HepG2 (cell line): ENCODE results near the gene ARHGDIA. TPM values are rescaled to one million over a fixed set of nuclear protein-coding genes. Genes with fewer than 3 reads are reported as not detected.
A peak's percentile ranks its signal among the peaks of the same experiment; 100 is the strongest.

Source experiments
- CC2D1A ChIP-seq: sonication (generic); formaldehyde crosslinking; IDR thresholded peaks from 2 replicates; pipeline ENCODE4 v1.8.1; 2023; ENCODE audit warnings: mild to moderate bottlenecking, missing genetic modification reagents
- E2F5 ChIP-seq: sonication (generic); formaldehyde crosslinking; conservative IDR thresholded peaks from 2 replicates; pipeline ENCODE4 v1.4.0; 2020; ENCODE audit warnings: missing genetic modification reagents
- GFI1 ChIP-seq: sonication (generic); formaldehyde crosslinking; IDR thresholded peaks from 2 replicates; pipeline ENCODE4 v1.5.0; 2020; ENCODE audit warnings: missing genetic modification reagents, mild to moderate bottlenecking, borderline replicate concordance
- MED8 ChIP-seq: sonication (generic); formaldehyde crosslinking; IDR thresholded peaks from 2 replicates; pipeline ENCODE4 v1.8.1; 2023; ENCODE audit warnings: mild to moderate bottlenecking, missing genetic modification reagents; ENCODE audit not compliant: insufficient replicate concordance
- MLXIP ChIP-seq: sonication (generic); formaldehyde crosslinking; IDR thresholded peaks from 2 replicates; pipeline ENCODE4 v1.9.0; 2021; ENCODE audit warnings: missing genetic modification reagents, borderline replicate concordance
- NRL ChIP-seq: sonication (generic); formaldehyde crosslinking; IDR thresholded peaks from 2 replicates; pipeline ENCODE4 v1.5.0; 2020; ENCODE audit warnings: missing genetic modification reagents, mild to moderate bottlenecking, moderate library complexity, borderline replicate concordance
- PHF8 ChIP-seq: sonication (generic); formaldehyde crosslinking; IDR thresholded peaks from 2 replicates; pipeline ENCODE4 v1.5.0; 2020; ENCODE audit warnings: missing genetic modification reagents
- RFX5 ChIP-seq: IDR thresholded peaks from 2 replicates; pipeline ENCODE4 v1.6.1; 2011; ENCODE audit warnings: low read depth, low read length, improper control_type of control experiment
- SETDB1 ChIP-seq: sonication (generic); formaldehyde crosslinking; IDR thresholded peaks from 2 replicates; pipeline ENCODE4 v1.5.1; 2020; ENCODE audit warnings: missing genetic modification reagents, mild to moderate bottlenecking, borderline replicate concordance
- YEATS2 ChIP-seq: sonication (generic); formaldehyde crosslinking; IDR thresholded peaks from 2 replicates; pipeline ENCODE4 v1.4.0; 2020; ENCODE audit warnings: missing genetic modification reagents, borderline replicate concordance
- YEATS4 ChIP-seq: sonication (generic); formaldehyde crosslinking; IDR thresholded peaks from 2 replicates; pipeline ENCODE4 v1.4.0; 2020; ENCODE audit warnings: missing genetic modification reagents, borderline replicate concordance
- ZKSCAN8 ChIP-seq: IDR thresholded peaks from 2 replicates; pipeline ENCODE4 v1.6.1; 2016; ENCODE audit warnings: borderline replicate concordance, missing genetic modification reagents, missing compliant biosample characterization
- ZNF280B ChIP-seq: sonication (generic); formaldehyde crosslinking; IDR thresholded peaks from 2 replicates; pipeline ENCODE4 v1.5.0; 2020; ENCODE audit warnings: missing genetic modification reagents, mild to moderate bottlenecking, borderline replicate concordance
- ZNF484 ChIP-seq: sonication (generic); formaldehyde crosslinking; IDR thresholded peaks from 2 replicates; pipeline ENCODE4 v1.5.1; 2020; ENCODE audit warnings: mild to moderate bottlenecking, low read depth, missing genetic modification reagents, borderline replicate concordance
- ZNF567 ChIP-seq: sonication (generic); formaldehyde crosslinking; IDR thresholded peaks from 2 replicates; pipeline ENCODE4 v1.8.1; 2023; ENCODE audit warnings: mild to moderate bottlenecking, missing genetic modification reagents, borderline replicate concordance
- ZNF574 ChIP-seq: sonication (generic); formaldehyde crosslinking; IDR thresholded peaks from 2 replicates; pipeline ENCODE4 v1.4.0; 2020; ENCODE audit warnings: missing genetic modification reagents
- ZNF616 ChIP-seq: sonication (generic); formaldehyde crosslinking; IDR thresholded peaks from 2 replicates; pipeline ENCODE4 v1.5.0; 2020; ENCODE audit warnings: low read depth, mild to moderate bottlenecking, missing genetic modification reagents
- ZNF704 ChIP-seq: sonication (generic); formaldehyde crosslinking; IDR thresholded peaks from 2 replicates; pipeline ENCODE4 v1.8.1; 2023; ENCODE audit warnings: mild to moderate bottlenecking, inconsistent platforms, moderate library complexity, missing genetic modification reagents, borderline replicate concordance
- ZNF83 ChIP-seq: sonication (generic); formaldehyde crosslinking; IDR thresholded peaks from 2 replicates; pipeline ENCODE4 v1.4.0; 2020; ENCODE audit warnings: missing genetic modification reagents, mild to moderate bottlenecking, borderline replicate concordance
- polyA plus RNA-seq, 8 experiments: library from polyadenylated mRNA; depleted of rRNA in 3 of 8; stranded (reverse) in 7 of 8; unstranded in 1 of 8; fragments of >200 nt; fragmentation: Illumina TruSeq in 4 of 8; extraction: Trizol in 4 of 8; gene quantifications; 2 replicates each; pipeline versions ENCODE4 v1.2.1 to v1.2.3, GENCODE V29; 2011 to 2016; ENCODE audit warnings: low read depth in 4 of 8, missing spikeins in 1 of 8, mixed read lengths in 1 of 8; ENCODE audit not compliant: insufficient read depth in 1 of 8
- total RNA-seq, 5 experiments: library from RNA; depleted of rRNA; stranded (reverse); fragments of >200 nt; fragmentation: Illumina TruSeq; extraction: Trizol; gene quantifications; 2 replicates each; pipeline ENCODE4 v1.2.3, GENCODE V29; 2016; ENCODE audit warnings: low read depth in 1 of 5

The ARHGDIA gene
- total and polyA plus RNA-seq, 2 of the 13 experiments (the other 11 are each of a cell fraction or from before 2014, with no cell fraction given) = 40.0 to 64.0 TPM

GRCh38 chr17:81910840-81911276, 39.7 kb upstream of the ARHGDIA start (continued):
- 0 out of 2 replicates have a peak, but pooled peaks have one; percentile 1 for TF ChIP-seq MLXIP (CRISPR knock-in tag)
- 0 out of 2 replicates have a peak, but pooled peaks have one; percentile 33 for TF ChIP-seq ZNF83 (CRISPR knock-in tag)
- TF ChIP-seq RFX5 = no peak
- TF ChIP-seq ZNF280B (CRISPR knock-in tag) = no peak
- no peak; the same call in 1 of the 2 replicates for TF ChIP-seq ZNF574
- no peak; the same call in 1 of the 2 replicates for TF ChIP-seq E2F5 (CRISPR knock-in tag)
- TF ChIP-seq ZNF704 = no peak
- TF ChIP-seq MED8 (CRISPR knock-in tag) = no peak
- TF ChIP-seq SETDB1 (CRISPR knock-in tag) = no peak
- no peak for TF ChIP-seq ZNF567 (CRISPR knock-in tag)
- 0 out of 2 replicates have a peak, but pooled peaks have one; percentile 14 for TF ChIP-seq PHF8 (CRISPR knock-in tag)
- TF ChIP-seq ZKSCAN8 = no peak
- TF ChIP-seq GFI1 (CRISPR knock-in tag) = no peak
- TF ChIP-seq ZNF616 = no peak
- TF ChIP-seq NRL = no peak
- TF ChIP-seq YEATS4 (CRISPR knock-in tag) = peak; percentile 16; the same call in 1 of the 2 replicates
- no peak for TF ChIP-seq YEATS2 (CRISPR knock-in tag)
- TF ChIP-seq ZNF484 (CRISPR knock-in tag) = no peak
- TF ChIP-seq CC2D1A = no peak
